ENCODE data around the gene ATF7IP. TPM values are rescaled to one million over a fixed set of nuclear protein-coding genes. Genes with fewer than 3 reads are reported as not detected.

ATF7IP gene
- total and polyA plus RNA-seq, 12 donors, result 4.0 to 85.8 (median 66.2) TPM

DNA sequence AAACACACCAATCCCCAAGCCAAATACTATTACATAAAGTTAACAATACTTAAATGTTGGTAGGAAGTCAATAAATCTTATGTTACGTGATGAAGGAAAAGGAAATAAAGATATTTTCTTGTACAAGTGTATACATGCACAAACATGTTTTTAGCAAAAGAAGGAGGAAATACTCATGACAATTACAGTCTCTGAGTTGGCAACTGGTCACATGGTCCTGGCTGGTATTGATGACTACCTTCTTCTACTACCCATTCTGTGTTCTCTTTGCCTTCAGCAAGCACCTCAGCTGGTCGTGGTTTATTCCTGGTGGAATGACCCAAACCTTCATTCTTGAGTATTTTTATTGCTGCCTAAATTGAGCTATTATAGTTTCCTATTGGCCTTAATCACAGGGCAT, 117.4 kb downstream of the ATF7IP start:
- no peaks in the 10 kb centered on the region for H3K4me1 ChIP-seq
- ATAC-seq, result no peak

DNA sequence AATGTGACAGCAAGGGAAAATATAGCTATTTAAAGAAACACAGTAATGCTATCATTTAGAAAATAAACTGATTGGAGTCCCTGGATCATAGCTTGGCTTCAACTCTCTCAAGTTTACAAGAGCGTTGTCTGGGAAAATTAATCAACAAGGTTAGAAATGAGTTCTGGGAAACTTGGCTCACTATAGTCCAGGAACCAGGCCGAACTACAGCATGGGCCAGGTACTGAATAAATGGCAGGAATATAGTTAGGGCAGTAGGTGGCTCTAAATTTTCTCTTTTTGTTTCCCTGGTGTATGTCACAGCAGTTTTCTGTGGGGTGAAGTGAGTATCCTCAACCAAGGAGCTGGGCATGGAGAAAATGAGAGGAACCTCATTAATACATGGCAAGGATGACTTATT, 129.8 kb downstream of the ATF7IP start:
- TF ChIP-seq, protein P1, sequence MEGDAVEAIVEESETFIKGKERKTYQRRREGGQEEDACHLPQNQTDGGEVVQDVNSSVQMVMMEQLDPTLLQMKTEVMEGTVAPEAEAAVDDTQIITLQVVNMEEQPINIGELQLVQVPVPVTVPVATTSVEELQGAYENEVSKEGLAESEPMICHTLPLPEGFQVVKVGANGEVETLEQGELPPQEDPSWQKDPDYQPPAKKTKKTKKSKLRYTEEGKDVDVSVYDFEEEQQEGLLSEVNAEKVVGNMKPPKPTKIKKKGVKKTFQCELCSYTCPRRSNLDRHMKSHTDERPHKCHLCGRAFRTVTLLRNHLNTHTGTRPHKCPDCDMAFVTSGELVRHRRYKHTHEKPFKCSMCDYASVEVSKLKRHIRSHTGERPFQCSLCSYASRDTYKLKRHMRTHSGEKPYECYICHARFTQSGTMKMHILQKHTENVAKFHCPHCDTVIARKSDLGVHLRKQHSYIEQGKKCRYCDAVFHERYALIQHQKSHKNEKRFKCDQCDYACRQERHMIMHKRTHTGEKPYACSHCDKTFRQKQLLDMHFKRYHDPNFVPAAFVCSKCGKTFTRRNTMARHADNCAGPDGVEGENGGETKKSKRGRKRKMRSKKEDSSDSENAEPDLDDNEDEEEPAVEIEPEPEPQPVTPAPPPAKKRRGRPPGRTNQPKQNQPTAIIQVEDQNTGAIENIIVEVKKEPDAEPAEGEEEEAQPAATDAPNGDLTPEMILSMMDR (IDR thresholded peaks at IDR 0.05), result no peak
- H3K27me3 ChIP-seq, result no peaks in the 10 kb centered on the region
- peak overlapping the region in 4 of 10 donors; percentile 3 to 22 (median 8) for H3K27ac ChIP-seq
- peak in 4 of 8 donors; percentile 44 to 74 (median 58) for ATAC-seq
- peaks cover 0 to 99% (median 59%) of the 10 kb centered on the region in 9 donors for H3K36me3 ChIP-seq
- intact Hi-C loops (cut with DNase I), result no loop called here
- WGBS, 2 donors, result 51 to 69% methylated on average over 2 of the region's 2 CpGs
- H3K4me3 ChIP-seq, result no peak overlapping the region
- no peak for DNase-seq
- H3K4me1 ChIP-seq, result no peaks in the 10 kb centered on the region
- H3K9me3 ChIP-seq, result peaks cover 0 to 4% (median 0%) of the 10 kb centered on the region in 11 donors

More for the DNA sequence above, 117.4 kb downstream of the ATF7IP start:
- intact Hi-C loops (cut with DNase I), result no loop called here
- TF ChIP-seq, protein P1 (IDR thresholded peaks at IDR 0.05), result no peak
- Histone ChIP-seq H3K9me3 (no peaks in the 10 kb centered on the region), H3K4me3 (no peak overlapping the region), H3K36me3 (peaks cover 3 to 100% (median 71%) of the 10 kb centered on the region in 9 donors), H3K27ac (no peak overlapping the region), H3K27me3 (no peaks in the 10 kb centered on the region)
- 96 to 100% methylated on average over 2 of the region's 2 CpGs for WGBS, 2 donors
- no peak for DNase-seq

DNA sequence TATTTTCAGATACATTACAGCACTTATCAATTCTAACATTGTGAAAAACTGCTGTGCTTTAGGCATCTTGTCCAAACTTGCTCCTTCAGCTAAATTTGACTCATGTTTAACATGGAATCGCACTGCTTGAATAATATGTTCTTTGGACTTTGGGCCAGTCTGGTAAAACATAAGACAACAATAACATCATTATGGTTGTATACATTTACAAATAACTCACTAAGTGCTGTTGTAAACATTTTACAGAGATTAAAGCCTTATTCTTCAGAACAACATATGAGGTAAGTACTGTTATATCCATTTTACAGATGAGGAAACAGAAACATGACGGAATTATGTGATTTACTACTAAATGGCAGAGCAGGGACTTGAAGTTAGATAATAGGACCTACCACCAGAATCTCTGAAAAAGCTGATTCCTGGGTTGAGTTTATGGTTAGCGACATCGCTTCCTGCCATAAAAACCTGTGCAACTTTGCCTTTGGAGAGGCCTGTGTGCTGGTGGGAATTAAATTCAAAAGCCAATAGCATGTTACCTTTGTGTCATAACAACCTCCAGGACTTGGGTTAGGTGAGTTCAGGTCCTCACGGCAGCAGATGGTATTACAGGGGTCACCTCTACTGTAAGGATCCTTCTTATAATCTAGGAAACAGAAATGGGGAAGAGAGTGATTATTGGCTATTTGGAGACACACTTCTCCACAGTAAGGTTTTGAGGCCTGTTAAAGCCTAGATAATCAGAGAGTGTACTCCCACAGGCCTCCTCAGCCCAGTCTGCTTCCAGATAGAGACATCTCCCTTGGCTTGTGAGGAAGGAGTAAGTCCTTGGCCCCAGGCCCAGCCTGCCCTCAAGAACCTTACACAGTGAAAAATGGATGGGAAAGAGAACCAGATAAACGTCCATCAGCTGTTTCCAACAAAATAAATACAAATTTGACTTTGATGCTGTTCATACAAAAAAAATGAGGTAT, 140.4 kb downstream of the ATF7IP start:
- no peak overlapping the region for H3K27ac ChIP-seq
- H3K4me1 ChIP-seq, result no peaks in the 10 kb centered on the region
- no peak for DNase-seq
- intact Hi-C loops (cut with DNase I), result loop anchor here in 1 of 10 donors (5.0 kb wide), 1 partner anchor 116 kb away; no protein-coding TSS in a partner anchor
- WGBS, 2 donors, result 90 to 92% methylated on average over 6 of the region's 6 CpGs
- no peak for ATAC-seq
- no peaks in the 10 kb centered on the region for H3K9me3 ChIP-seq
- H3K27me3 ChIP-seq, result no peaks in the 10 kb centered on the region
- peaks cover 0 to 89% (median 12%) of the 10 kb centered on the region in 9 donors for H3K36me3 ChIP-seq
- TF ChIP-seq, protein P1 (IDR thresholded peaks at IDR 0.05), result no peak
- H3K4me3 ChIP-seq, result no peak overlapping the region

DNA sequence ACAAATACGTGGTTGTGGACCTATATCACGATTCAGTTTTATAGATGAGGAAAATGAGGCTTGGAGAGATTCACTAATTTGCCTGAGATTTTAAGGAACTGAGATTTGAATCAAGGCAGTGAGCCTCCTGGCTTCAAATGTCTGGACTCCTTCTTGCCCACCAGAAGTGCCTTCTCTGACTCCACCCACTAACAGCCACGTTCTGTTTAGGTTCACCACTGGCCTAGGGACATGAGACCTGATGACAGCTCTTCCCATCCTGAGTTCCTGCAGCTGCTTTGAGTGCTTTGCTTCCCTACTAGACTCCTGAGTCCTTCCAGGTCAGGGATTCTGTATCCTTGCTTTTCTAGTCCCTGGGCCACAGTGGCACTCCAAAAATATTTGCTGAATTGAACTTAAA, 145.1 kb downstream of the ATF7IP start:
- ATAC-seq (no peak), DNase-seq (no peak)
- TF ChIP-seq, protein P1 (IDR thresholded peaks at IDR 0.05), result no peak
- Histone ChIP-seq H3K4me3 (no peak overlapping the region), H3K9me3 (no peaks in the 10 kb centered on the region), H3K27me3 (no peaks in the 10 kb centered on the region), H3K36me3 (peaks cover 0 to 46% (median 7%) of the 10 kb centered on the region in 9 donors), H3K4me1 (no peaks in the 10 kb centered on the region), H3K27ac (no peak overlapping the region)
- WGBS, 2 donors, result 61 to 69% methylated on average over 3 of the region's 3 CpGs
- intact Hi-C loops (cut with DNase I), result loop anchor here in 5 of 10 donors (5.0 to 10.0 kb wide), 6 partner anchors 107 to 164 kb away; no protein-coding TSS in a partner anchor
